Gastrocnemius medialis (tissue), 4 donors: ENCODE measurements around the gene EFS.

Experiments used
- CTCF ChIP-seq, 5 experiments: fragments of 450-650 bp in 3 of 5; fragments of 200-600 bp in 2 of 5; sonication (generic) in 2 of 5; IDR thresholded peaks in 4 of 5; conservative IDR thresholded peaks in 1 of 5; 1 replicate in 4 of 5; 2 replicates in 1 of 5; pipeline ENCODE4 v1.5.1; 2016 to 2019; ENCODE audit warnings: antibody characterized with exemption in 5 of 5, mild to moderate bottlenecking in 3 of 5, moderate library complexity in 3 of 5
- POLR2A ChIP-seq, 2 donors: fragments of 450-650 bp; IDR thresholded peaks; one replicate each; pipeline ENCODE4 v1.6.1; 2017; ENCODE audit warnings: antibody characterized with exemption in 2 of 2, mild to moderate bottlenecking in 2 of 2, moderate library complexity in 2 of 2

DNA sequence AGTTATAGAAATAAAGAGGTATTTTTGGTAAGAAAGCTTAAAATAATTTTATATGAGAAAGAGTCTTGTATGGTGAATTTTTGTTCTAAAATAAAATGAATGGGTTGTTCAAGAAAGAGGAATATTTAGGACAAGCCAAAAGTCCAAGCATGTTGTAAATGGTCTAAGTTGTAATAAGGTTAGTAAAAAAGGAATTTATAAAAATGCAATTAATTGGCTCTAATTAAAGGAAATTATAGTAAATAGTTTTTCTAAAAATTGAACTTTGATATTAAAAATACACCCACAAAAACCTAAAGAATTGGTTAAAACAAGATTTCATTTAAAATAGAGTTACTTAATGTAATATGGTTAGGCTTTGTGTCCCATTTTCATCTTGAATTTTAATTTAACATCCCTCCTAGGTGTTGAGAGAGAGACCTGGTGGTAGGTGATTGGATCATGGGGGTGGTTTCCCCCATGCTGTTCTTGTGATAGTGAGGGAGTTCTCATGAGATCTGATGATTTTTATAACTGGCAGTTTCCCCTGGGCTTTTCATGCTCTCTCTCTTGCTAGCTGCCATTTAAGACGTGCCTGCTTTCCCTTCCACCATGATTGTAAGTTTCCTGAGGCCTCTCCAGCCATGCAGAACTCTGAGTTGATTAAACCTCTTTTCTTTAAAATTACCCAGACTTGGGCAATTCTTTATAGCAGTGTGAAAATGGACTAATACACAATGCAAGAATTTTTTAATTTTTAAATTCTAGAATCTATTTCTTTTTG is 25.3 kb downstream of the EFS start:
- no peak for TF ChIP-seq CTCF (IDR thresholded peaks at IDR 0.05 in 4 of 5, conservative IDR thresholded peaks at IDR 0.05 in 1 of 5)
- TF ChIP-seq POLR2A (IDR thresholded peaks at IDR 0.05): no peak
